HG03378 (cell line): ENCODE measurements around the gene MUC20.
"Not testable (repeated sequence)": the region's sequence is repeated elsewhere in the genome, so short reads cannot be mapped to it uniquely, and the experiment has no call there.

Source experiments
- ATAC-seq: cut with Tn5 transposase; IDR thresholded peaks from one replicate; pipeline ENCODE4 v1.9.1; 2021; ENCODE audit warnings: mild to moderate bottlenecking, moderate library complexity; ENCODE audit not compliant: unreplicated experiment

The MUC20 gene

GRCh38 chr3:195768831-195769303 lies 48.1 kb downstream of the MUC20 start:
- no peak for ATAC-seq

- no peak for ATAC-seq
These were observed 48.8 kb downstream of the MUC20 start for GRCh38 chr3:195769551-195769950.

GRCh38 chr3:195770081-195770840 lies 49.5 kb downstream of the MUC20 start:
- ATAC-seq, result no peak

DNA sequence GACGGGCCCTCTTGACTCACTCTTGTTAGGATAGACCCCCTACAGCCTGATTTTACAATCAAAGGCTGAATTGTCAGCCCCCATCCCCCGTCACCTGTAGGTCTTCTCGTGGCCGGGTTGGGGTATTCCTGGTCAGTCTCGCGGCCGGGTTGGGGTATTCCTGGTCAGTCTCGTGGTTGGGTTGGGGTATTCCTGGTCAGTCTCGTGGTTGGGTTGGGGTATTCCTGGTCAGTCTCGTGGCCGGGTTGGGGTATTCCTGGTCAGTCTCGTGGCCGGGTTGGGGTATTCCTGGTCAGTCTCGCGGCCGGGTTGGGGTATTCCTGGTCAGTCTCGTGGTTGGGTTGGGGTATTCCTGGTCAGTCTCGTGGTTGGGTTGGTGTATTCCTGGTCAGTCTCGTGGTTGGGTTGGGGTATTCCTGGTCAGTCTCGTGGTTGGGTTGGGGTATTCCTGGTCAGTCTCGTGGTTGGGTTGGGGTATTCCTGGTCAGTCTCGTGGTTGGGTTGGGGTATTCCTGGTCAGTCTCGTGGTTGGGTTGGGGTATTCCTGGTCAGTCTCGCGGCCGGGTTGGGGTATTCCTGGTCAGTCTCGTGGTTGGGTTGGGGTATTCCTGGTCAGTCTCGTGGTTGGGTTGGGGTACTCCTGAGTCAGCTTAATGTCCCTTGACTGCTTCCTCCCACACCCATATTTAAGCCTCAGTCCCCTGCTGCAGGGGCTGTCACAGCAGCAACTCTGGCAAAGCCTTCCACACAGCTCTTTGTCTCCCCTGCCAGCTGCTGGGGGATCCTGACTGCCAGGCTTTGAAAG lies 50.3 kb downstream of the MUC20 start:
- not testable (repeated sequence) for ATAC-seq

DNA sequence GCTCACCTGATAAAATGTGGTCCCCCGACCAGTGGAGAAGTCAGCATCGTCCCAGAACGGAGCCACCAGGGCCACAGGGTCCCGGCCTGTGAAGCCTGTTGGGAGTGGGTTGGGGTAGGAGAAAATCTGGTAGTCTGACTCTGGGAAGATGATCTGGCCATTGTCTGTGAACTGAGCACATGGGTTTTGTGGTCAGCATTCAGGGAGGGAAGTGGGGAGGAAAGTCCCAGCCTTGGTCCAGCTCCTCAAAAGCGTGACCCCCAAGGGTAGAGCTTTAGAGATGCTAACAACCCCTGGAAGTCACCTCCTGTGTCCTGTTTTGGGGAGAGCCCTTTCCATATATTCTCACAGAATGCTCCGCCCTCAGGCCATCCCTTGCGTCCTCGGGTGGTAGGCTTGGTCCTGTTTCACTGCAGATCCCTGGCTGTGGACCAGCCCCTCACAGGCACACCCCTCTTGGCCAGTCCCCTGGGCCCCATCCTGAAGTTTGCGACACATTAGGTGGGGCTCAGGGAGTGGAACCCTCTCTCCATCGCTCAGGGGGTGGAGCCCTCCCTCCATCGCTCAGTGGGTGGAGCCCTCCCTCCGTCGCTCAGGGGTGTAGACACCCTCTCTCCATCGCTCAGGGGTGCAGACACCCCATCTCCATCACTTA lies 51.0 kb downstream of the MUC20 start:
- no peak for ATAC-seq

DNA sequence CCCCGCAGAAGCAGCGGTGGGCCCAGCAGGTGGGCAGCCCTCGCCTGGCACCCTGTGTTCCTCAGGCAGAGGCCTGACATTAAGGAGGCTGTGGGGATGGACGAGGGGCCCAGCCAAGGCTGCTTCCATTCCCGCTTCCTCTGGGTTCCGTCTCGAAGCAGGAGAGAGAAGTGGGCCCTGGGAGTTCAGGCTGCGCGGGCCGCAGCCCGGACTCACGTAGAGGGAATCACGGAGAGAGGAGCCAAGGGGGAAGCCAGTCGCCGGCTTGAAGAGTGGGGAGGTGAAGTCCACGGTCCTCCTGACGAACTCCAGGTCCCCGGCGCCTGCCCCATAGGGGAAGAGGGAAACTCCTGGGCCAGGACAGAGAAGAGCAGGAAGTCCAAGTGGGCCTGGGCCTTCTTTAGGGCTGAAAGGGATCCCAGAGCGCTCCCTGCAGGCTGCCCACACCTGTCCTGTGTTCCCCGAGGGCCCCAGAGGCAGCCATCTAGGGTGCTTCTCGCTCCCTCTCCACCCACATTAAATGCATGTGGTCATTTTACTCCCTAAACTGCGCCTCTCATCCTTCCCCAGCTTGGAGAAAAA lies 53.3 kb downstream of the MUC20 start:
- no peak for ATAC-seq

GRCh38 chr3:195774917-195775316 lies 54.1 kb downstream of the MUC20 start:
- ATAC-seq, result no peak

GRCh38 chr3:195777975-195778374 lies 57.2 kb downstream of the MUC20 start:
- ATAC-seq, result no peak

GRCh38 chr3:195781236-195781635 lies 60.5 kb downstream of the MUC20 start:
- ATAC-seq, result not testable (repeated sequence)
